GM18861 (cell line): ENCODE data around the gene EIF1AX.
"Not testable (repeated sequence)": the region's sequence is repeated elsewhere in the genome, so short reads cannot be mapped to it uniquely, and the experiment has no call there.

Experiments
- ATAC-seq: cut with Tn5 transposase; IDR thresholded peaks from one replicate; pipeline ENCODE4 v1.9.1; 2021; ENCODE audit not compliant: unreplicated experiment

The EIF1AX gene

GRCh38 chrX:20127440-20127839, 14.2 kb downstream of the EIF1AX start:
- not testable (repeated sequence) for ATAC-seq

- ATAC-seq: peak; percentile 48
Observed at GRCh38 chrX:20126833-20127232, 14.8 kb downstream of the EIF1AX start.

- ATAC-seq: no peak
Observed at GRCh38 chrX:20124964-20125363, 16.7 kb downstream of the EIF1AX start.

GRCh38 chrX:20118065-20118824, 23.4 kb downstream of the EIF1AX start:
- ATAC-seq: no peak

- ATAC-seq: no peak
Observed at GRCh38 chrX:20116577-20117240, 24.9 kb downstream of the EIF1AX start, which contains the start of gene MAP7D2. Gene MAP7D2, minus strand, starts transcription at chrX:20116907. Its CDS starts 28 bp downstream, at chrX:20116879.

- no peak for ATAC-seq
Observed at GRCh38 chrX:20116087-20116576, 25.5 kb downstream of the EIF1AX start.

GRCh38 chrX:20112022-20112774, 29.4 kb downstream of the EIF1AX start:
- ATAC-seq: no peak

- ATAC-seq: no peak
Observed at GRCh38 chrX:20111271-20111670, 30.4 kb downstream of the EIF1AX start.

GRCh38 chrX:20101934-20102581, 39.6 kb downstream of the EIF1AX start:
- no peak for ATAC-seq

- no peak for ATAC-seq
Observed at GRCh38 chrX:20091499-20091898, 50.1 kb downstream of the EIF1AX start.

- no peak for ATAC-seq
Observed at GRCh38 chrX:20089845-20090244, 51.8 kb downstream of the EIF1AX start.

GRCh38 chrX:20080277-20080676, 61.4 kb downstream of the EIF1AX start:
- ATAC-seq: no peak
